Memory B cell (primary cell): ENCODE results near the gene TP53BP2.
"Not testable (repeated sequence)": the region's sequence is repeated elsewhere in the genome, so short reads cannot be mapped to it uniquely, and the experiment has no call there.

Experiments
- ATAC-seq: fragments of 150-1000 bp; cut with Tn5 transposase; 2 replicates; pipeline ENCODE4 v1.10.0; 2021; ENCODE audit warnings: low read depth, mild to moderate bottlenecking, moderate library complexity
- DNase-seq, 2 donors: peaks; one replicate each; pipeline ENCODE4 v3.0.0; 2022; ENCODE audit warnings: low spot score in 2 of 2
- H3K27ac Mint-ChIP-seq: one replicate; pipeline ENCODE4 v1.8.0; 2022; ENCODE audit warnings: mild to moderate bottlenecking, moderate library complexity, mixed read lengths
- H3K27me3 Mint-ChIP-seq: one replicate; pipeline ENCODE4 v1.8.0; 2022; ENCODE audit warnings: mixed read lengths
- H3K36me3 Mint-ChIP-seq: one replicate; pipeline ENCODE4 v1.8.0; 2022; ENCODE audit warnings: mild to moderate bottlenecking, mixed read lengths
- H3K4me1 Mint-ChIP-seq: one replicate; pipeline ENCODE4 v1.8.0; 2022; ENCODE audit warnings: mixed read lengths
- H3K4me3 Mint-ChIP-seq: one replicate; pipeline ENCODE4 v1.8.0; 2022; ENCODE audit warnings: mild to moderate bottlenecking, moderate library complexity, mixed read lengths
- H3K9me3 Mint-ChIP-seq: one replicate; pipeline ENCODE4 v1.8.0; 2022; ENCODE audit warnings: mixed read lengths

The TP53BP2 gene

GRCh38 chr1:223815020-223815853 is 30.5 kb downstream of the TP53BP2 start:
- Mint-ChIP-seq H3K27ac (peak overlapping the region; percentile 58), H3K27me3 (no peaks in the 10 kb centered on the region), H3K36me3 (peaks cover 24% of the 10 kb centered on the region), H3K9me3 (no peaks in the 10 kb centered on the region), H3K4me3 (no peak overlapping the region), H3K4me1 (peaks cover 18% of the 10 kb centered on the region)
- DNase-seq (no peak), ATAC-seq (no peak)

GRCh38 chr1:223813645-223814044 is 32.1 kb downstream of the TP53BP2 start:
- Mint-ChIP-seq H3K27ac (peak overlapping the region; percentile 9), H3K4me1 (peaks cover 18% of the 10 kb centered on the region), H3K27me3 (no peaks in the 10 kb centered on the region), H3K4me3 (no peak overlapping the region), H3K9me3 (no peaks in the 10 kb centered on the region), H3K36me3 (peaks cover 20% of the 10 kb centered on the region)
- ATAC-seq (no peak), DNase-seq (no peak)

- H3K36me3 Mint-ChIP-seq, result peaks cover 27% of the 10 kb centered on the region
- ATAC-seq (peak; percentile 71), DNase-seq (peak in 1 of 2 donors; percentile 28)
- no peaks in the 10 kb centered on the region for H3K27me3 Mint-ChIP-seq
- no peaks in the 10 kb centered on the region for H3K9me3 Mint-ChIP-seq
- no peak overlapping the region for H3K4me3 Mint-ChIP-seq
- no peak overlapping the region for H3K27ac Mint-ChIP-seq
- peaks cover 18% of the 10 kb centered on the region for H3K4me1 Mint-ChIP-seq
Observed at GRCh38 chr1:223811634-223812101, 34.1 kb downstream of the TP53BP2 start.

DNA sequence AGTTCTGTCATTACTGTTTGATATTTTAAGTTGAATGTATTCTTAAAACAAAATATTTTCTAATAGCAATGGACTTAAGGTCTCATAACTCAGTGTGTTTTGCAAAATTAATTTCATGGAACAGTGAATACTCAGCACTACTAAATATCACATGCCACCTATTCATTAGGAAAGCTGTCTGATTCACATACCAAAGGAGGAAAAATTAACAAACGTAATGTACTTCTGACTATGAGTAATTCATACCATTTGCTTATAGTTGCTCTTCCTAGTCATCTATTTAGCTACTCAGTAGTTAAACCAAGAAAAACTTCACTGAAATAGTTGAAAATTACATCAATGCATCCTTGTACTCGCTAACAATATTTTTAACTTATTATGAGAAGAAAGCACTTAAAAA is 35.2 kb downstream of the TP53BP2 start:
- Mint-ChIP-seq H3K36me3 (peaks cover 34% of the 10 kb centered on the region), H3K27ac (no peak overlapping the region)
- ATAC-seq, result no peak

DNA sequence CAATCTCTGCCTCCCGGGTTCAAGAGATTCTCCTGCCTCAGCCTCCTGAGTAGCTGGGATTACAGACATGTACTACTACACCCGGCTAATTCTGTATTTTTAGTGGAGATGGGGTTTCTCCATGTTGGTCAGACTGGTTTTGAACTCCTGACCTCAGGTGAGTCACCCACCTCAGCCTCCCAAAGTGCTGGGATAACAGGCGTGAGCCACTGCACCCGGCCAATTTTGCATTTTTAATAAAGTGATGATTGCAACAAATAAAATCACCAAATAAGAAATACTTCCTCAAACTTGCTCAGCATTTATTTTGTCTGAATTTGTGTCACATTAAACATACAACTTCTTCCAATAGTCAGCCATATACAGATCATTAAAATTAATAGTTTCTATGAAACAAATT is 35.8 kb downstream of the TP53BP2 start:
- not testable (repeated sequence) for ATAC-seq, H3K9me3 Mint-ChIP-seq, H3K4me3 Mint-ChIP-seq, H3K27me3 Mint-ChIP-seq, H3K27ac Mint-ChIP-seq, DNase-seq
- Mint-ChIP-seq H3K4me1 (peaks cover 12% of the 10 kb centered on the region), H3K36me3 (peaks cover 36% of the 10 kb centered on the region)

More for the DNA sequence above, 35.2 kb downstream of the TP53BP2 start:
- no peak for DNase-seq
- H3K4me1 Mint-ChIP-seq, result peaks cover 15% of the 10 kb centered on the region
- H3K9me3 Mint-ChIP-seq, result no peaks in the 10 kb centered on the region
- no peak overlapping the region for H3K4me3 Mint-ChIP-seq
- H3K27me3 Mint-ChIP-seq, result no peaks in the 10 kb centered on the region

DNA sequence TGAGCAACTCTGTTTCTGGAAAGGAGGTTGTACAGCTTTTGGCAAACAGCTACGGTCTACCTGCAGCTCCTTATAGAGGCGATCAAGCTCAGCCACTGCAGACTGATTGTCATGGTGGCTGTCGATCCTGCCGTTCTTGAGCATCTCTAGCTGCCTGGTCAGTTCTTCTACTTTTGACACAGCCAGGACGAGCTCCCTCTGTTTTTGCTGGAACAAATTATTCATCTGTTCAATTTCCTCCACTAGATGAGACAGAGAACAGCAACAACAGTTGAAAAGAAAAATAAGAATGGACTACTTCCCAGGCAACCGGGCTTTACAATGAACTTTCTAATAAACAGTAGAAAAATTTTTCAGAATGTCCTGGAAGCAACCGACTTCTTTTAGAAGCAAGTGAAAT is 42.5 kb downstream of the TP53BP2 start:
- Mint-ChIP-seq H3K4me1 (no peaks in the 10 kb centered on the region), H3K36me3 (peaks cover 43% of the 10 kb centered on the region), H3K4me3 (no peak overlapping the region), H3K27ac (no peak overlapping the region), H3K9me3 (no peaks in the 10 kb centered on the region), H3K27me3 (no peaks in the 10 kb centered on the region)
- ATAC-seq (no peak), DNase-seq (no peak)

DNA sequence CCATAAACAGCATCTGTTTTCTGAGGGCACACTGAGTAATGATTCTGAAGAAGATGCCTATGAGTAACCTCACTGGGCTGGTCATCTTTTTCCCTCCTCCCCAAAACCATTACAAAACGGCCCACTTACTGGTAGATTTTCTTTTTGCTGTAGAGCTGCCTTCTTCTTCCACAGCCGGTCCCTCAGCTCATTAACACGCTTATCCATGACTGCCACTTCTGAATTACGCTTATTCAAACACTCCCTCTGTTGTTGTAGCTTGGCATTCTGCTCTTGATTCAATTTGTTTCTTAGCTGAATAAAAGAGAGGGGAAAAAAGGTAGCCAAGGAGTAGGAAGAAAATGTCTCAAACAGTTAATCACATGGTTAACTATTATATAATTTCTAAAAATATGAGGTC is 43.1 kb downstream of the TP53BP2 start:
- ATAC-seq, result no peak
- DNase-seq, result no peak
- no peak overlapping the region for H3K27ac Mint-ChIP-seq
- H3K9me3 Mint-ChIP-seq, result no peaks in the 10 kb centered on the region
- no peaks in the 10 kb centered on the region for H3K27me3 Mint-ChIP-seq
- H3K4me3 Mint-ChIP-seq, result no peak overlapping the region
- no peaks in the 10 kb centered on the region for H3K4me1 Mint-ChIP-seq
- H3K36me3 Mint-ChIP-seq, result peaks cover 47% of the 10 kb centered on the region

GRCh38 chr1:223802032-223802431 is 43.7 kb downstream of the TP53BP2 start:
- DNase-seq (no peak), ATAC-seq (no peak)
- H3K4me3 Mint-ChIP-seq, result no peak overlapping the region
- no peaks in the 10 kb centered on the region for H3K4me1 Mint-ChIP-seq
- no peaks in the 10 kb centered on the region for H3K9me3 Mint-ChIP-seq
- no peak overlapping the region for H3K27ac Mint-ChIP-seq
- no peaks in the 10 kb centered on the region for H3K27me3 Mint-ChIP-seq
- peaks cover 44% of the 10 kb centered on the region for H3K36me3 Mint-ChIP-seq

GRCh38 chr1:223796210-223796609 is 49.5 kb downstream of the TP53BP2 start:
- Mint-ChIP-seq H3K27me3 (no peaks in the 10 kb centered on the region), H3K4me1 (no peaks in the 10 kb centered on the region), H3K27ac (no peak overlapping the region), H3K4me3 (no peak overlapping the region), H3K9me3 (no peaks in the 10 kb centered on the region), H3K36me3 (peaks cover 30% of the 10 kb centered on the region)
- ATAC-seq (no peak), DNase-seq (no peak)

- DNase-seq, result no peak
- H3K27ac Mint-ChIP-seq, result peak overlapping the region; percentile 58
- peaks cover 22% of the 10 kb centered on the region for H3K36me3 Mint-ChIP-seq
- H3K27me3 Mint-ChIP-seq, result no peaks in the 10 kb centered on the region
- no peak for ATAC-seq
- H3K9me3 Mint-ChIP-seq, result no peaks in the 10 kb centered on the region
- H3K4me3 Mint-ChIP-seq, result no peak overlapping the region
- H3K4me1 Mint-ChIP-seq, result no peaks in the 10 kb centered on the region
Observed at GRCh38 chr1:223794136-223794880, 51.4 kb downstream of the TP53BP2 start.

DNA sequence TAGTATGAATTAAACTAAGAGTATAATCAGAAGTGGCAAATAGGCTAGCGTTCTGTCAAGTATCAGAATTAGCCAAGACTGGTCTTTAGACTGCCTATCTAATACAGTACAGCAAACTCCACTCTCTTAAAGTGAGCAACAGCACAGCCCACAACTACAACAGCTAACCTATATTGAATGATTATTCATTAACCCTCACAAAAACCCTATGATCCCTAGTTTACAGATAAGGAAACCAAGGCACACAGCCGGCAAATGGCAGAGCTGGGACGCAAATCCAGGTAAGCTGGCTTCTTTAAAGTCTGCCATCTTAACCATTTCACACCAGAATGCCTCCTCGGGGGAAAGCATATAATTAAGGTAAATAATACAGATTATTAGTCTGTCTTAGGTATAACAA is 52.0 kb downstream of the TP53BP2 start:
- Mint-ChIP-seq H3K27me3 (no peaks in the 10 kb centered on the region), H3K4me1 (no peaks in the 10 kb centered on the region), H3K9me3 (no peaks in the 10 kb centered on the region), H3K27ac (peak overlapping the region; percentile 58), H3K36me3 (peaks cover 24% of the 10 kb centered on the region), H3K4me3 (no peak overlapping the region)
- no peak for DNase-seq
- no peak for ATAC-seq

DNA sequence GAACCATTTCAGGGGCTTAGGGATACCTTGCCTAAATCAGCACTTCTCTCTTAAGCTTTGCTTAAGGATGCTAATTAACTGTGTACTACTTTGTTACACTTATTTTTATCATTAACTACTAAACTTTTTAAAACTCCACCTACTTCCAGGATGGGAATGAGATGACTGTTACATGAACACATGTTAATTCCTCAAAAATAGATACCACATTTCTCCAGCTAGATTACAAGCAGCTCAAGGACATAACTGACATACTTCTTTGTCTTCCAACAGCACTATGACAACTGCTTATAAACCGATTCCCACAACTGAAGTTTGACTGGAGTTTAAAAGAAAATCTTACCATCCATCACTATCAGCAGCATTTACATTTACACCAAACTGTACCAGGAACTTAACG is 53.7 kb downstream of the TP53BP2 start:
- peaks cover 17% of the 10 kb centered on the region for H3K36me3 Mint-ChIP-seq
- no peaks in the 10 kb centered on the region for H3K9me3 Mint-ChIP-seq
- DNase-seq (no peak), ATAC-seq (no peak)
- H3K27ac Mint-ChIP-seq, result peak overlapping the region; percentile 73
- H3K27me3 Mint-ChIP-seq, result no peaks in the 10 kb centered on the region
- H3K4me3 Mint-ChIP-seq, result no peak overlapping the region
- no peaks in the 10 kb centered on the region for H3K4me1 Mint-ChIP-seq

DNA sequence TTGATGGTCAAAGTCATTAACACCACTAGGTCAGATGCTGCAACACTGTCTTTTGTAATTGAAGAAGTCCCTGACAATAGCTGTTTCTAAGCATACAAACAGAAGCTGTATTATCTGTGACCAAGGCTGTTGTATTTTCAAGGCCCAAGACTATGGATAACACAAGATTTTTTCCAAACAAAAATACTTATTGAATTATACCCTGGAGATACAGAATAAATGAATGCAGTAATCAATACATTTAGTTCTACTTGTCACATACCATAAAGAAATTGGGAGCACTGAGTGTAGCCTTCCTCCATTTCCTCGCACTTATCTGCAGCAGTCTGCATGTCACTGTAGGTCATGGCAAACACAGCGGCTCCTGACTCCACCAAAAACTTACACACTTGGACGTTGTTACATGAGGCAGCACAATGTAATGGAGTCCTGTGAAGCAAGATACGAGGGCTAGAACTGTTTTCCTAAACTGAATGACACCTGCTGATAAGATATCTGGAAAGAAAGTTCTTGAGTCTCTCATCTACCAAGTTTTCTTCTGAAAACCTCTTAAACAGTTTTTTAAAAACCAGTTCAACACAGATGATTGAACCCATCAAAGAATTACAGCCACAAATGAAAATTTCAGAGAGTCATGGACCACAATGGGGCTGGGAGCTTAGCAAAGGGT is 56.9 kb downstream of the TP53BP2 start:
- Mint-ChIP-seq H3K27me3 (no peaks in the 10 kb centered on the region), H3K36me3 (peaks cover 18% of the 10 kb centered on the region), H3K4me1 (no peaks in the 10 kb centered on the region), H3K4me3 (no peak overlapping the region), H3K27ac (peak overlapping the region; percentile 31), H3K9me3 (no peaks in the 10 kb centered on the region)
- DNase-seq (no peak), ATAC-seq (no peak)

- Mint-ChIP-seq H3K27ac (no peak overlapping the region), H3K4me1 (no peaks in the 10 kb centered on the region), H3K36me3 (peaks cover 20% of the 10 kb centered on the region), H3K4me3 (no peak overlapping the region), H3K9me3 (no peaks in the 10 kb centered on the region), H3K27me3 (no peaks in the 10 kb centered on the region)
- ATAC-seq (no peak), DNase-seq (no peak)
Observed at GRCh38 chr1:223785808-223786207, 59.9 kb downstream of the TP53BP2 start.
